GM10248 (cell line): ENCODE measurements around the gene MRPS25.
"Not testable (repeated sequence)": the region's sequence is repeated elsewhere in the genome, so short reads cannot be mapped to it uniquely, and the experiment has no call there.

Experiments used
- CTCF ChIA-PET: fragments of 300-600 bp; sonication (Branson Sonifier 250); formaldehyde crosslinking; extraction: SDS; loops from one replicate; lab custom pipeline; 2021; ENCODE audit warnings: antibody characterized with exemption; lab: Yijun Ruan, JAX
- POLR2A ChIA-PET: fragments of 350-650 bp; sonication (Branson Sonifier 250); formaldehyde crosslinking; extraction: SDS; loops from one replicate; lab custom pipeline; 2020; ENCODE audit warnings: antibody characterized with exemption; lab: Yijun Ruan, JAX
- DNase-seq: peaks from one replicate; pipeline ENCODE4 v3.0.0; 2012; ENCODE audit errors: extremely low spot score
- CTCF ChIP-seq: IDR thresholded peaks from 2 replicates; pipeline ENCODE4 v1.5.1; 2012; ENCODE audit warnings: mild to moderate bottlenecking, low read depth; ENCODE audit errors: extremely low read depth, missing control alignments, control extremely low read depth

Gene MRPS25

GRCh38 chr3:15014606-15015328 is 50.3 kb downstream of the MRPS25 start:
- no peak for DNase-seq
- ChIA-PET POLR2A (no interaction called here), CTCF (interaction anchor here (0.9 to 2.0 kb wide), 3 partner anchors 16 to 93 kb away, joined by 3 to 10 read pairs (median 4); no protein-coding TSS in a partner anchor)
- TF ChIP-seq CTCF: no peak

GRCh38 chr3:15011174-15011573 is 53.9 kb downstream of the MRPS25 start:
- CTCF ChIA-PET: interaction anchor here (0.9 to 1.7 kb wide), 4 partner anchors 10 to 85 kb away, joined by 3 to 11 read pairs (median 3); no protein-coding TSS in a partner anchor
- POLR2A ChIA-PET: no interaction called here
- no peak for TF ChIP-seq CTCF
- no peak for DNase-seq

GRCh38 chr3:15010664-15011063 is 54.5 kb downstream of the MRPS25 start:
- POLR2A ChIA-PET: no interaction called here
- CTCF ChIA-PET: interaction anchor here (0.9 to 1.7 kb wide), 4 partner anchors 11 to 41 kb away, joined by 3 to 11 read pairs (median 3); no protein-coding TSS in a partner anchor

GRCh38 chr3:15009167-15009566 is 55.9 kb downstream of the MRPS25 start:
- ChIA-PET POLR2A (no interaction called here), CTCF (interaction anchor here (1.5 kb wide), 1 partner anchor 12 kb away, joined by 4 read pairs; no protein-coding TSS in a partner anchor)
- no peak for TF ChIP-seq CTCF
- no peak for DNase-seq

More at GRCh38 chr3:15010664-15011063, 54.5 kb downstream of the MRPS25 start:
- DNase-seq: no peak
- no peak for TF ChIP-seq CTCF

- POLR2A ChIA-PET: no interaction called here
- DNase-seq: no peak
Observed at GRCh38 chr3:15007681-15008141, 57.4 kb downstream of the MRPS25 start.

GRCh38 chr3:14999182-14999581 is 65.9 kb downstream of the MRPS25 start:
- POLR2A ChIA-PET, DNase-seq: not testable (repeated sequence)
- CTCF ChIA-PET: interaction anchor here (1.6 kb wide), 1 partner anchor 12 kb away, joined by 3 read pairs; no protein-coding TSS in a partner anchor

More at GRCh38 chr3:15007681-15008141, 57.4 kb downstream of the MRPS25 start:
- CTCF ChIA-PET: interaction anchor here (1.6 kb wide), 1 partner anchor 18 kb away, joined by 3 read pairs; no protein-coding TSS in a partner anchor
- TF ChIP-seq CTCF: no peak
